Activated CD4-positive, alpha-beta T cell treated with anti-CD3 and anti-CD28 coated beads, Interleukin-2, amount 50 U/mL, for 24 hours (primary cell): ENCODE results near the gene LDLRAD4.

Experiments
- DNase-seq, 2 donors: peaks; one replicate each; pipeline ENCODE4 v3.0.0-alpha.2; 2020; ENCODE audit warnings: low read depth in 1 of 2, low spot score in 1 of 2

The LDLRAD4 gene

DNA sequence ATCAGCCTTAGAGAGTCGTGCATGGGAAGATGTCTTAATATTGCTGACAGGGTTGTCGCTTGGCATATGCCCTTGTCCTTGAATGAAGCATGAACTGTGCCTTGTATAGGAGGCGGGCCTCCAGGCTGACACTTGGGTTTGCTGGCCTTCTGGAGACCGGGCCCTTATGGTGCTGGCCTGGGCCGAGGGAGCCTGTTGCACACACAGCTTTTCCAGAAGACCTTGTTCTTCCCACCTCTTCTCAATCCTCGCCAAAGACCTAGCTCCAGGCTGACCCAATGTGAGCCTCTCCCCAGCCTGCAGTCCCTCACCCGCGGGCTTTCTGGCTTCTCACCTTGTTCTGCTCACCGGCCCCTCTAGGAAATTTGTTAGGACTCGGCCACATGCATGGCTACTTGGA, 308.7 kb downstream of the LDLRAD4 start:
- DNase-seq, result no peak

DNA sequence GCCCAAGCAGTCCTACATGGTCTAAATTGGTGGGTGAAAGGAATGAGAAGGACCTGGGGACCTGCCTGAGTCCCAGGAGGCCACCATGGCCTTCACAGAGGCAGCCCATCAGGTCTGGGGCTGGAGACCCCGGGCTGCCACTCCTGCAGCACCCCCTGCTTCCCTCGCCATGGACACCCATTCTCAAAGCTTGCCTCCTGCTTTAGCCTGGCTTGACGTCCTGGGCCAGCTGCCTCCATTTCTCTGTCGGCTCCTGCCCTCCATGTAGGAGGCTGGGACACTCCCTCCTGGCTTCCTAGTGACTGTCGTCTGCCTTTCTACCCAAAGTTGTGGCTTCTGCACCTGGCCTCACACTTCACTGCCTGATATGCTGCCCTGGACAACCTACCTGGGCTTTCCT, 309.2 kb downstream of the LDLRAD4 start:
- DNase-seq, result no peak

DNA sequence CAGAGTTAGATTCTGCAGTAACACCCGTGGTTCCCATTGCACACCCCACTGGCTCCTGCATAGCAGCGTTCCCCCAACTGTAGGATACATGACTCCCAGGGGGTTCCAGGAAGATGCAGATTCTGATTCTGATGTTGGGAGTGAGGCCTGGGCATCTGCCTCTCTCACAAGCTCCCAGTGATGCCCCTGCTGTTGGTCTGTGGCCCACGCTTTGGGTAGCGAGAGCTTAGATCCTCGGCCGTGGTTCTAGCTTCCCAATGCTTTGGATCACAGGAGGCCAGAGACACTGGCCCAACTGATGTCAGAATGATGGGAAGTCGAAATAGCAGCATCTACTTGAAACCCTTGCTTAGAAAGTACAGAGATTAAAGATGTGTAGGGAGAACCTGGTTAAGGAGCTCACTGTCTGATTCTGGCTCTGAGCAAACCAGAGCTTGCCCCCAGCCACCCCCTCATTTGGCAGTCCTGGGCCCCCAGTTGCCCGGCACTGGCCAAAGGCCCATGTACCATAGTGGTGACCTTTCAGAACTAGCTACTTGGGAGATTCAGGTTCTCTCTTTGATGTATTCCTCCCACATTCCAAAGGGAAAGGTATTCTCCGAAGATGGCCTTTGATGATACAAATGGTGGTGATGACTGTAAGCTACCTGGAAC, 310.3 kb downstream of the LDLRAD4 start:
- DNase-seq, result no peak

DNA sequence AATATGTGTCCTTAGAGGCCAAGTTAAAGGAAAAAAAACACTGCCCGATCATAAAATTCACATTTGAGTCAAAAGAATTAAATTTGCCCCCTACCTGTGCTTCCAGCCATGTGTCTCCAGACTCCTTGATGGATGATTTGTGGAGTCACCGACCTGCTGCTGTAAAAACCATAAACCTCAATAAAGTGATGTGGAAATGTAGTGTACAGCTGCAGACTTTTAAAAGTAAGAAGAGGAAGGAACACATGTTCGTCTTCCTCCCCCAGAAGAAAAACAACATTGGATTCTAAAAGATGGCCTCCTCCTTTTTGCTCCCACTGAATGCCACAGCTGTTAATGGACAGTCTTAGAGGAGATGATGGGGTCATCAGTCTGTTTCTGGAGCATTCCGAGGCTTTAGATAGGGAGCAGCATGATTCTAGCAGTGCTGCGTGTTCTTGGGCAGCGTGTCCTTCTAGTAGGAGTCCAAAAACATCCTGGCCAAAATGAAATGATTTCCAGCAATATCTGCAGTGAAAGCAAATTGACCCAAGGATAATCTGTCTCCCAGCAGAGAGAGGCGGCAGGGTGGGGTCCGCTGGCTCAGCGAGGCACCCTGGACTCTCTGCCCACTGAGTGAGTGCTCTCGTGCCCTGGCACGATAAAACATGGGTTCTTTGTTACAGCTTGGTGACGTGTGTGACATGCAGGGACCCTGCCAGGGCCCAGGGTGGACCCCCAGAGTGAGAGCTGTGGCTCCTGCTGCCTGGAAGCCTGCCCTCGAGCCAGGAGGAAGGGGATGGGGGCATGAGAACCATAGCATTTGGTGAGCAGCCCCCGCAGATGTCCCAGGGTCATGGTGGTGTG, 311.7 kb downstream of the LDLRAD4 start:
- DNase-seq, result no peak

DNA sequence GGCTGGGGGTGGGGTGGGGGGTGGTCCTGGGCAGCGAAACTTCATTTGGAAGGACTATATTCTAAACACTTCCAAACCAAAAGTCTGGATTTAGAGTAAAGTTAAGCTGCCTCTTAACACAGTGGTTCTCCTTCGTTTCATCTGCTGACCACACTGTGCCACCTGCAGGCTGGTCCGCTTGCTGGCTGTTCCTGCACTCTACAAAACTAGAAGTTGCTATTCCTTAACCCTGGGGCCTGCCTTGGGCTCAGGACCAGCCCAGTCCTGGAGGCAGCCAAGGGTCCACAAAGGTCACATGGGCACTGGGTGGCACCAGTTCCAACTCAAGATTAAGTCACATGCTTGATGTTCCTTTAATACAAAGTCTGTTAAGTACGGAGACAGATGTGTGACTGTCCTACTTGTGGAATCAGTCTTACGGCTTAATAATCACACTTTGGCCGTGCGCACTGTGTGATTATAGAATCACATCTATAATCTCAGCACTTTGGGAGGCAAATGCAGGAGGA, 312.4 kb downstream of the LDLRAD4 start:
- DNase-seq, result no peak

DNA sequence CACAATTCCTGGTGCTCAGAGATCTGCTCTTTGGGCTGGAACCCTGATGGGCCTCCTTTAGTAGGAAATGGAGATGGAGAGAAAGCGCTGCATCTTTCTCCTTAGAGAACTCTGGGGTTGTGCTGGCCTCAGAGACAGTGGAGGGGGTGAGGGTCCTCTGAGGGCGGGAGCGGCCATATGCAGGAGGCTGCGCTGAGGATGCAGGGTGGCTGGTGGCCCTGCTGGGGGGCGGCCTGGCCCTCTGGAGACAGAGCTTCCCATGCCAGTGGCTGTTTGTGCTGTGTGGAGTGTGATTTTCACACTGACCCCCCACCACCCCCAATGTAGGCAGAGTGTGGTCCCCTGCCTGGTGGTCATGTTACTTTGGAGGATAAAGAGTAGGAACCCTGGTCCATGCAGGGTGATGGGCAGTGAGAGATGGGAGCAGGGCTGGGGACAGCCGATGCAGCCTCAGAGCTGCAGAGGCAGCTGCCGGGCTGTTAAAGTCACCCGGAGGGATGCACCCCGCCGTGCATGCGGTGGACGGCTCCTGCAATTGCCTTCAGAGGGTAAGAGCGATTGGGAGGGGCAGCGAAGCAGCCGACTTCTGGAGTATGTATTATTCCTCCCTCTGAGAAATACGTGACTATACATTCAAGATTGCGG, 313.2 kb downstream of the LDLRAD4 start:
- DNase-seq, result no peak

DNA sequence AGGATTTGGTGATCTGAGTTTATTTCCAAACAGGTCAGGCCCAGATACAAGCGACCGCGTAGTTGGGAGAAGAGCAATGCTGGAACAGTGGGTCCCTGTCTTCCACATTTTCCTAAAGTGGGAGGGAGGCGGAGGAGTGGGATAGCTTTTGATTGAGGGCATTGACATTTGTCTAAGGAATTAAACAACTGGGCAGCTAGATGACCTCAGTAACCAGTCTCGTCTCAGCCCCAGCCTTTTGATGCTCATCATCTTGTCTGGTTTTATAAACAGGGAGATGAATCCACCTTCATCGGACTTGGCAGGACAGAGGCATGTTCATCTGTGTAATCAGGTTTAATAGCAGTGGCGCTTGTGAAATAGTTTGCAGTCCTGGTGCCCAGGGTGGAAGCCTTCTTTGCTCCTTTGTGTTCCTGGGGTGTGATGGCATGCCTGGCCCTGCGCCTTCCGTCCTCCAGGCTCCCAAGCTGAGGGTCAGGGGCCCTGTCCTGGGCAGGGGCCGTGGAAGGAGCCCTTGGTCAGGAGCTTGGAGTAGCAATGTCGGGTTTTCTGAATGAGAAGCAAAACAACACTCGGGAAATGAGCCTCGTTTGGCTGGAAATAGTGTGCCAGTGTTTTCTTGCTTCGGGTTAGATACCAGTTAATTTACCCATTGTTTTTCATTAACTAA, 314.0 kb downstream of the LDLRAD4 start:
- no peak for DNase-seq

DNA sequence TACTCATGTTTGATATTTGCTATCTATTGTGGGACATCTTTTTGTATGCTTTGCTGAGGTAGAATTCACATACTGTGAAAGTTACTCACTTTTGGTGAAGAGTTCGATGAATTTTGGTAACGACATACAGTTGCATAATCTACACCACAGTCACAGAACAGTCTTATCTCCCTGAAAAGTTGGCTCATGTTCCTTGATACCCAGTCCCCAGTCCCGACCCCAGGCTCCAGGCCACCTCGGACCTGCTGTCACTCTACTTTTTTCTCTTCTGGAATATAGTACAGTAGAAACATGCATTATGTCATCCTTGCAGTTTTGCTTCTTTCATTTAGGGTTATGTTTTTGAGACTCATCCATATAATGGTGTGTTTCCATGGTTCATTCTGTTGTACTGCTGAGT, 316.1 kb downstream of the LDLRAD4 start:
- no peak for DNase-seq

DNA sequence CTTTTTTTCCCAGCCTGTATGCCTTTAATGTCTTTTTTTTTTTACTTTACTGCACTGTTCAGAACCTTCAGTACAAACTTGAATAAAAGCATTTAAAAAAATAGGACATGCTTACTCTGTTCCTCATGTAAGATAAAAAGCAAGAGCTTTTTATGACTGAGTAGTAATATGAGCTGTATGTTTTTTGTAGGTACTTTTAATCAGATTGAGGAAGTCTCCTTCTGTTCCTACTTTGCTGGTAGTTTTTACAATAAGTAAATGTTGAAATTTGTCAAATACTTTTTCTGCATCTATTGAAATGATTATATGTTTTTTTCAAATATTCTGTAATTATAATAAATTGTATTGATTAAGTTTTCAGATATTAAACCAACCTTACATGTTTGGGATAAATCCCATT, 318.0 kb downstream of the LDLRAD4 start:
- no peak for DNase-seq

DNA sequence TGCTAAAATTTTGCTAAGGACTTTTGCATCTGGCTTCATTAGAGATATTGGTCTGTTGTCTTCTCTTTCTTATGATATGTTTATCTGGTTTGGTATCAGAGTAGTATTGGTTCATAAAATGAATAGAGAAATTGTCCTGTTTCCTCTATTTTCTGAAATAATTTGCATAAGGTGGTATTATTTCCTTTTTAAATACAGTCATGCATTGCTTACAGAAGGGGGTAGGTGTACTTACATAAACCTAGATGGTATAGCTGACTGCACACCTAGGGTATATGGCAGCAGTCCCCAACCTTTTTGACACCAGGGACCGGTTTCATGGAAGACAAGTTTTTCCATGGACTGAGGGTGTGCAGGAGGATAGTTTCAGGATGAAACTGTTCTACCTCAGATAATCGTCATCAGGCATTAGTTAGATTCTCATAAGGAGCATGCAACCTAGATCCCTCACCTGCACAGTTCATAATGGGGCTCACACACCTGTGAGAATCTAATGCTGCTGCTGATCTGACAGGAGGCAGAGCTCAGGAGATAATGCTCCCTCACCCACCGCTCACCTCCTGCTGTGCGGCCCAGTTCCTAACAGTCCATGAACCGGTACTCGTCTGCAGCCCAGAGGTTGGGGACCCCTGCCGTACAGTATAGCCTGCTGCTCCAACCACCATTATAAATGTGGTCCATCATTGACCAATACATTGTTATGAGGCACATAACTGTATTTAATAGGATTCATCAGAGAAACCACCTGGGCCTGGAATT, 318.6 kb downstream of the LDLRAD4 start:
- no peak for DNase-seq

DNA sequence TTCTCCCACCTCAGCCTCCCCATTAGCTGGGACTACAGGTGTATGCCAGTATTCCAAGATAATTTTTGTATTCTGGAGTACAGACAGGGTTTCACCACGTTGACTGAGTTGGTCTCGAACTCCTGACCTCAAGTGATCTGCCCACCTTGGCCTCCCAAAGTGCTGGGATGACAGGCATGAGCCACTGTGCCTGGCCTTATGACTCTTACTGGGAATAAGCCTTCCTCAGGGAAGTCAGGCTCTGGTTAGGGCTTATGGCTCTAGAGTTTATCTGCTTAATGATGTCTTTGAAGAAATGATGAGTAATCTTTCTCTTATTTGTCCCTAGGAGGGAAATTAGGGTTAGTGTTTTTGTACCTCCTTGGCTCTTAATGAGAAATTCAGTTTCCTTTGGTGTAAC, 320.1 kb downstream of the LDLRAD4 start:
- no peak for DNase-seq

DNA sequence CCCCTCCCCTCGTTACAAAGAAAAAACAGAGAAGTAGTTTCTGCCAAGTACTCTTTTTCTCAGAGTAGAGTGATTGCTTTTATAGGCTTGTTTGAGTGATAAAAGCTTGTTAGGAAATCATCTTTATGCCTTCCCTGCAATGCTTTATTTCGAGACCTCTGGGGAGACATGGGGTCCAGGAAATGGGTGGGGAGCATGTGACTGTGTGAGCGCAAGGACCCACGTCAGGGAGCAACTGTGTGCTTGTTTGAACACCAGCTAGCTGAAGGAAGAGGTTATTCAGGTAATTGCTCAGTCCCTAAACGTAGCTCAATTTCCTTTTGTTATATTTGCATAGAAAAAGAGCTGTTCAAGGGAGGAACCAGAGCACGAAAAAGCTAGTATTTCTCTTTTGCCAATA, 320.5 kb downstream of the LDLRAD4 start:
- no peak for DNase-seq

DNA sequence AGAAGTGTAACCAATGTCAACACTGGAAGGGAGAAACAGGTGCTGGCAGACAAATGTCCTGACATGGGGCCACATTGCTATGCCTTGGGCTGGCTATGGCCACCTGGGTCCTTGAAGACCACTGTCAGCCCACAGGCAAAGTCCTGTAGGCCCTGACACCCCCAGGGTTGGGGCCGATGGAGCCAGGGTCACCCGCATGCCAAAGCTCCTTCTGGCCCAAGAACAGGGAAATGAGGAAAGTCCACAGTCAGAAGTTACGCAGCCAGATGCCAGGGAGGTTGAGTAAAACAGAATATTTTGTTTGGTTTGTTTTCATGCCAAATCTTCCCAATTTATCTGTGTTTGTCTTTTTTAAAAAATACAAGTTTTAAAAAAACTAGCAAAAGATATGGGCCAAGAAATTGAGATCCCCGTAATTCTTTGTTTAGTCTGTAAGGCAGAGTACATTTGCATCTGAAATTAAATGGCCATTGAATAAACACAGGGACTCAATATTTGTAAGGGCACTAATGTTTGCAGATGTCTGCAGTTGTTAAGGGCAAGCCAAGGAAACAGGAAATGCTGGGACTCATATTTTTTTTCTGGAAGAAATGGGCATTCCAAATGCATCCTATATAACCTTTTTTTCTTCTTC, 321.4 kb downstream of the LDLRAD4 start:
- no peak for DNase-seq

DNA sequence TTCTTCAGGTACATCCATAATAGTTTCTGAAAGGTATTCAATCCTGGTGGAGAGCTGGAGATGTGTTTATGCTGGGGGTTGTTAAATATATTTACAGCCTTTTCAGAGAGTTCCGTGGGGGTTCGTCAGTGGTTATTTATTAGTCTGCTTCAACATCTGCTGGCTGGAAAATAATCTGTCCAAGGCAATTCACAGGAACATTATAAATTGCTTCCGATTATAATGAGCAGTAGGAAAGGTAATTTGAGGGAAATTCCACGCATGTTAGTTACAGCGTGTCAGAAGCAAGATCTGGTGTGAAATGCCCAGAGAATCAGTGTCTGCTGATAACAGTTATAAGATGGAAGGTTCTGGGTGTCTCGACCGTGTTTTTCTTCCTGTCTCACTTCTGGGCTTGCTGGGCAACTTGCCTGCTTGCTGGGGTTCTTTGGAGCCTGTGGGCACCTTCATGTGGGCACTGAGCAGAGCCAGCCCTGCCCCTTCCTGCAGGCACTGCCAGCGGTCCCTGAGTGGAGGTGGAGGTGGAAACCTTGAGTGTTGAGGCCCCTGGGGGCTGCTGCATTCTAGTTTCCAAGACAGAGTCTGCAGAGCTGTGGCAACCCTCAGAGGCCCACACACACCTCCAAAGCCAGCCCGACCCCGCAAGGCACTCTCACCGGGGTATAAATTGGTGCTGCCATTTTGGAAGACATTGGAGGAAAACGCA, 322.1 kb downstream of the LDLRAD4 start:
- DNase-seq, result no peak

DNA sequence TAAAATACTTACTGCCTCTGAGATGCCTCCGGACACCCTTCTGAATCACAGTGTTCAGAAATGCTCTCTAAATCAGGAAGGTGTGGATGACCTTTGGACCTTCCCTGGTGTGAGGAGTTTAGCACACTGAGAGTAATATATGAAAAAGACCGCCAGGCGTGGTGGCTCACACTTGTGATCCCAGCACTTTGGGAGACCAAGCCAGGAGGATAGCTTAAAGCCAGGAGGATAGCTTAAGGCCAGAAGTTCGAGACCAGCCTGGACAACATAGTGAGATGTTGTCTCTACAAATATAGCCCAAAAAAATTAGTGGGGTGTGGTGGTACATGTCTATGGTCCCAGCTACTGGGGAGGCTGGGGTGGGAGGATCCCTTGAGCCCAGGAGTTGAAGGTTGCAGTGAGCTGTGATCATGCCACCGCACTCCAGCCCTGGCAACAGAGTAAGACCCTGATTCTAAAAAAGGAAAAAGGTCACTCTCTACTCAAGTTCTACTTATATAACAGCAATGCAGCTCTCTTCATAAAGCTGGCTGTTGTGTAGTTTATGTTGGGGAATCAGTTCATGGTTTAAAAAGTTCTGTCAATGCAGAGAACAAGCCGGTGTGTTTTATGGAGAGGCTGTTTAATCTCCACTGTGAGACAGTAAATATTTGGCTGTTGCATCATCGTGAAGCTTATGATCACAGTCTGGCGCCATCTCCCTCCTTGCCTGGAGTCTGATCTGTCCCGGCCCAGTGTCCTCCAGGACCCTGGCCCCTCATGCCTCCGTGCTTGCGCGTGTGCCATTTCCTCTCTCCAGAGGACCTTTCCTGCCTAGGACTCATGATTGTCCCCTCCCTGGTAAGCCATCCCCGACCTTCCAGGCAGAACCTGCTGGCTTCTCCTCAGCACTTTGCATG, 323.3 kb downstream of the LDLRAD4 start:
- no peak for DNase-seq

DNA sequence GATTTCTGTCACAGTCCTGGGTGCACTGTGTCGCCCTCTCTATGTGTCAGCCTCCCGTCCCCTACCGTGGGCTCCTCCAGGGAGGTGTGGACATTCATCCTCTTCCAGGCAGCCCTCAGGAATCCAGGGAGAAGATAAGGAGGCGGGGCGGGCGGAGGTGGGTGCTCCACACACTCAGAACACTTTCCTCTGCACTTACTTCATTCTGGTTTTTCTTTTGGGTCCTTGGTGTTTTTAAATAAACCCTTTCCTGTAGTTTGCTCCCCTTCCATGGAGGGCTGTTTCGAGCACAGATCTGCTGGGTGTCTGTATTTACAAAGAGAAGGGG, 323.9 kb downstream of the LDLRAD4 start:
- no peak for DNase-seq

DNA sequence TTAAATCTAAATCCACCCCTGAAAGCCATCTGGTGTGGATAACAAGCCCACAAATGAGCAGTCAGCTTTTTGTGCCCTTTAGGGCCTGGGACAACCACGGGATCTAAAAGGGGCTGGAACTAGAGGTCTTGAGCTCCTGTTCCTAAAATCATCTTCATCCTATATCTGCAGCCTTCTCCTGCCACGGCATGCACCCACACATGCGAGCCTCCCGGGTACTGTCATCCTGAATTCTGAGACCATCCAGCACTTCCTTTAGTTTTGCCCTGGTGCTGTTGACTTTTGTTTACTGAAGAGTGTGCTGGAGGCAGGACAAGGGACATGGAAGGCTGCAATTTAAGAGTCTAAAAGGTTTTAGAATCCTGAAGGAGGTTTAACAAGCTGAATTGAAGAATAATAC, 324.6 kb downstream of the LDLRAD4 start:
- DNase-seq, result no peak

DNA sequence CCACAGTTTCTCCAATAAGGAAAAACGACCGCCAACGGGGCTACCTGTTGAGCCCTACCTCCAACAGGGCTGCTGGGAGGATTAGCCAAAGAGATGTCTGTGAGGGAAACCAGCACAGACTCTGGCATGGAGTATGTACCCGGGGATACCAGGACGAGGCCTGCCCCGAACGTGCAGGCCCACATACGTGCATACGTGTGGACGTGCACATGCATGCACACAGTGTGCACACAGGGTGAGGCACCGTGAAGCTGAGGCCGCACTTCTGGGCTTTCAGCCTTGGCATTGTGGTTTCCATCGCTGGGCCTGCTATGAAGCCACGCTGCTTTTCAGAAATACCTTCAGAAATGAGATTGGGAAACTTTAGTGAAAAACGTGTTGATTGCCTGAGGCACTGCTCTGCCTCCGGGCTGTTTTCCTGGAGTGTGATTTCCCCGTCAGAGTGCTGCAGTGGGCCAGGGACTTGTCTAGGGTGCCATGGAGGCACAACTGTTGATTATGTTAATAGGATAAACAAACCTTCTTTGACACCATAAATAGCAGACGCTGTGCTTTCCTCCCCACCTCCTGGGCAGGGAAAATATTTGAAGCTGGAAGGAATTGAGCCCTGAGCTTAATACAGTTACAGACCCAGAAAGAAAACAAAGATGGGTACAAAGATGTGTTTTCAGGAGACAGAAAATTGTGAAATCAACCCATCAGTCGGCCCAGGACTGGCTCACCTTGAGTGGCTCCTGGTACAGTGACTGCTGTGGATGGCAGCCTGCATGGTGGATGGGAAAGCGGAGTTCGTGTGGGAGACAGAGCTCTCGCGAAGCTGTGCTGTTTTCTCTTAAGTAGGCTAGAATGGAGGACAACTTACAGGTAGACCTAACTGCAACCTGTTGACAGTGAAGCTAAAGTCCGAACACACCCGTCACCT, 325.5 kb downstream of the LDLRAD4 start:
- no peak for DNase-seq
